ENCODE measurements around the gene FANCC. TPM values are rescaled to one million over a fixed set of nuclear protein-coding genes. Genes with fewer than 3 reads are reported as not detected.

The FANCC gene
- total and polyA plus RNA-seq, 2 of the 4 experiments (the other 2 are of a cell fraction) = 4.7 to 6.3 TPM

DNA sequence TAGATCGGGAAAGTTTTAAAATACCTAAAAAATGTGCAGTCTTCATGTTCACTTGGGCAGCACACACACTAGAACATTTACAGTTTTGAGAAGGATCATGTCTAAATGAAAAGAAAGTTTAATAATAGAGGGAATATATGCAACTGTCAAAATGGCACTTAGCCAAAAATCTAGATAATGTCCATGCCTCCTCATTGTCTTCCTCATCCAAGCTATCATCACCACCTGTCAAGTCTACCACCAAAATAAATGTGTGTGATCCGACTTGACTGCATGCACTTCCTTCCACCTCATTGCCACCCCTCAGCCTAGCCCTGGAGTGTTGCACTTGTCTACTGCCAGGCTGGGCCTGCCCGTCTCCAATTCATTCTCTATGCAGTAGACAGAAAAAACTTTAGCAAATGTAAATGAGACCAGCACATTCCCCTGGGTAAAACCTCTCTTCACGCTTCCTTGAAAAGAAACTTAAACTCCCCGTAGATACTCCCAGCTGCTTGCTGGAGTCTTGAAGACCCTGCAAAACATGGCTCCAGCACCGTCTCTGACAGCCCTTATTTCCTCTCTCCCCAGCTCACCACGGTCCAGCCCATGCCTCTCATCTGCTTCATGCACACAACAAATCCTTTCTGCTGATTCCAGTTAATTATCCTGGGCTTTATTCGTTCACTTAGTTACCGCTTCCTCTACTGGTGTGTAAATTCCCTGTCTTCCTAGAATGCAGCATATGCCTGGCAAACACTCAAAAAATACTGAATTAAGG lies 66.9 kb downstream of the FANCC start:
- H3K9ac ChIP-seq (ENCODE audit: low read depth, low read length) = no peak overlapping the region
- H3K36me3 ChIP-seq (ENCODE audit: control insufficient read depth, insufficient read depth, low read length) = peaks cover 2% of the 10 kb centered on the region; the same call in 1 of the 2 replicates
- no peak overlapping the region for H3K18ac ChIP-seq (ENCODE audit: low read depth, low read length)
- H4K8ac ChIP-seq (ENCODE audit: low read depth in 2 of 2, low read length in 2 of 2) = no peak overlapping the region
- H2BK20ac ChIP-seq (ENCODE audit: low read depth, low read length) = no peak overlapping the region
- no peak overlapping the region for H4K91ac ChIP-seq (ENCODE audit: insufficient read depth, low read depth, low read length)
- ATAC-seq (ENCODE audit: low read depth) (no peak), DNase-seq (no peak)
- H2BK120ac ChIP-seq (ENCODE audit: low read depth, low read length) = no peak overlapping the region
- H3K79me1 ChIP-seq (ENCODE audit: low read depth in 1 of 2, low read length in 2 of 2) = peaks cover 3% of the 10 kb centered on the region in 2 experiments; a peak in 1 of 4 replicates
- H3K14ac ChIP-seq (replicated peaks; ENCODE audit: low read depth, low read length) = no peak overlapping the region
- H3K27ac ChIP-seq (ENCODE audit: insufficient read depth, low read length) = no peak overlapping the region
- no peak overlapping the region for H3K56ac ChIP-seq (ENCODE audit: extremely low read depth, insufficient read depth, low read length)
- 83% methylated on average over 3 of the region's 9 CpGs; no CpG with 5 or more reads in 1 of the 2 experiments for WGBS, 2 experiments (ENCODE audit: extremely low coverage in 2 of 2, insufficient read length in 1 of 2)
- no peaks in the 10 kb centered on the region for H3K27me3 ChIP-seq (ENCODE audit: control insufficient read depth, insufficient read depth, low read length)
- CTCF ChIA-PET = interaction anchor here (0.5 kb wide), 1 partner anchor 29 kb away, joined by 3 read pairs; no protein-coding TSS in a partner anchor
- no peak overlapping the region for H4K5ac ChIP-seq (ENCODE audit: low read depth, low read length)
- dilution Hi-C loops (cut with HindIII; ENCODE audit: low sequenced_read_pairs, unreplicated experiment) = no loop called here
- H2BK5ac ChIP-seq (ENCODE audit: low read depth, low read length, poor library complexity, severe bottlenecking) = no peak overlapping the region
- no peaks in the 10 kb centered on the region for H4K20me1 ChIP-seq (ENCODE audit: insufficient read depth, low read length)
- H3K4me1 ChIP-seq (ENCODE audit: control insufficient read depth, insufficient read depth, low read length) = no peaks in the 10 kb centered on the region
- no TSS peak for BruUV-seq (replicated peaks)
- H3K4ac ChIP-seq (ENCODE audit: low read depth, low read length) = no peak overlapping the region
- no peak overlapping the region for H3K4me2 ChIP-seq (ENCODE audit: low read depth, low read length)
- no peak overlapping the region for H2AFZ ChIP-seq (replicated peaks; ENCODE audit: low read length, poor library complexity)
- H3K9me3 ChIP-seq (ENCODE audit: control insufficient read depth, insufficient read depth, low read length) = no peaks in the 10 kb centered on the region
- no peak overlapping the region for H2BK15ac ChIP-seq (ENCODE audit: low read depth, low read length)
- H3K4me3 ChIP-seq (ENCODE audit: insufficient read depth, low read depth, low read length) = no peak overlapping the region
- intact Hi-C loops (cut with micrococcal nuclease) = no loop called here
- no peak overlapping the region for H2AK9ac ChIP-seq (replicated peaks; ENCODE audit: low read depth, low read length, poor library complexity)
- no peak overlapping the region for H2AK5ac ChIP-seq (ENCODE audit: low read depth, low read length)
- no peak overlapping the region for H3K23ac ChIP-seq (ENCODE audit: low read depth, low read length)
- in situ Hi-C loops (cut with MboI; ENCODE audit: low sequenced_read_pairs) = no loop called here
- POLR2A ChIA-PET (ENCODE audit: unreplicated experiment) = no interaction called here
- no peaks in the 10 kb centered on the region for H3K9me1 ChIP-seq (ENCODE audit: insufficient read depth, low read length)
- TF ChIP-seq SMC3 (IDR thresholded peaks at IDR 0.05; ENCODE audit: low read depth, low read length) (no peak), BHLHE40 (IDR thresholded peaks at IDR 0.05; ENCODE audit: low read depth, low read length) (no peak), RAD21 (IDR thresholded peaks at IDR 0.05; ENCODE audit: low read length) (no peak), RFX5 (IDR thresholded peaks at IDR 0.05; ENCODE audit: low read depth, low read length) (no peak), NFE2L2 (IDR thresholded peaks at IDR 0.05; ENCODE audit: low read depth, low read length) (no peak), FOS (IDR thresholded peaks at IDR 0.05; ENCODE audit: low read depth, low read length) (no peak), RCOR1 (IDR thresholded peaks at IDR 0.05; ENCODE audit: insufficient replicate concordance, low read length) (no peak), MAZ (IDR thresholded peaks at IDR 0.05; ENCODE audit: borderline replicate concordance, low read depth, low read length) (no peak), CHD1 (IDR thresholded peaks at IDR 0.05; ENCODE audit: low read depth, low read length) (no peak), CEBPB (IDR thresholded peaks at IDR 0.05; ENCODE audit: low read depth, low read length) (no peak), MXI1 (IDR thresholded peaks at IDR 0.05; ENCODE audit: borderline replicate concordance, low read depth, low read length) (no peak), POLR2A (IDR thresholded peaks at IDR 0.05; ENCODE audit: low read depth, low read length) (no peak)
- TF ChIP-seq, protein P1, sequence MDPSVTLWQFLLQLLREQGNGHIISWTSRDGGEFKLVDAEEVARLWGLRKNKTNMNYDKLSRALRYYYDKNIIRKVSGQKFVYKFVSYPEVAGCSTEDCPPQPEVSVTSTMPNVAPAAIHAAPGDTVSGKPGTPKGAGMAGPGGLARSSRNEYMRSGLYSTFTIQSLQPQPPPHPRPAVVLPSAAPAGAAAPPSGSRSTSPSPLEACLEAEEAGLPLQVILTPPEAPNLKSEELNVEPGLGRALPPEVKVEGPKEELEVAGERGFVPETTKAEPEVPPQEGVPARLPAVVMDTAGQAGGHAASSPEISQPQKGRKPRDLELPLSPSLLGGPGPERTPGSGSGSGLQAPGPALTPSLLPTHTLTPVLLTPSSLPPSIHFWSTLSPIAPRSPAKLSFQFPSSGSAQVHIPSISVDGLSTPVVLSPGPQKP (IDR thresholded peaks at IDR 0.05; ENCODE audit: borderline replicate concordance, low read depth, low read length) = no peak
- TF ChIP-seq, protein P2, sequence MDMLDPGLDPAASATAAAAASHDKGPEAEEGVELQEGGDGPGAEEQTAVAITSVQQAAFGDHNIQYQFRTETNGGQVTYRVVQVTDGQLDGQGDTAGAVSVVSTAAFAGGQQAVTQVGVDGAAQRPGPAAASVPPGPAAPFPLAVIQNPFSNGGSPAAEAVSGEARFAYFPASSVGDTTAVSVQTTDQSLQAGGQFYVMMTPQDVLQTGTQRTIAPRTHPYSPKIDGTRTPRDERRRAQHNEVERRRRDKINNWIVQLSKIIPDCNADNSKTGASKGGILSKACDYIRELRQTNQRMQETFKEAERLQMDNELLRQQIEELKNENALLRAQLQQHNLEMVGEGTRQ (IDR thresholded peaks at IDR 0.05; ENCODE audit: low read depth, low read length) = no peak
- TF ChIP-seq, protein P3, sequence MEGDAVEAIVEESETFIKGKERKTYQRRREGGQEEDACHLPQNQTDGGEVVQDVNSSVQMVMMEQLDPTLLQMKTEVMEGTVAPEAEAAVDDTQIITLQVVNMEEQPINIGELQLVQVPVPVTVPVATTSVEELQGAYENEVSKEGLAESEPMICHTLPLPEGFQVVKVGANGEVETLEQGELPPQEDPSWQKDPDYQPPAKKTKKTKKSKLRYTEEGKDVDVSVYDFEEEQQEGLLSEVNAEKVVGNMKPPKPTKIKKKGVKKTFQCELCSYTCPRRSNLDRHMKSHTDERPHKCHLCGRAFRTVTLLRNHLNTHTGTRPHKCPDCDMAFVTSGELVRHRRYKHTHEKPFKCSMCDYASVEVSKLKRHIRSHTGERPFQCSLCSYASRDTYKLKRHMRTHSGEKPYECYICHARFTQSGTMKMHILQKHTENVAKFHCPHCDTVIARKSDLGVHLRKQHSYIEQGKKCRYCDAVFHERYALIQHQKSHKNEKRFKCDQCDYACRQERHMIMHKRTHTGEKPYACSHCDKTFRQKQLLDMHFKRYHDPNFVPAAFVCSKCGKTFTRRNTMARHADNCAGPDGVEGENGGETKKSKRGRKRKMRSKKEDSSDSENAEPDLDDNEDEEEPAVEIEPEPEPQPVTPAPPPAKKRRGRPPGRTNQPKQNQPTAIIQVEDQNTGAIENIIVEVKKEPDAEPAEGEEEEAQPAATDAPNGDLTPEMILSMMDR (conservative IDR thresholded peaks at IDR 0.05; ENCODE audit: low read depth, low read length) = no peak

Data from IMR-90 (cell line).